GM19328 (cell line): ENCODE results near the gene RAET1L.
"Not testable (repeated sequence)": the region's sequence is repeated elsewhere in the genome, so short reads cannot be mapped to it uniquely, and the experiment has no call there.

Experiments
- ATAC-seq: cut with Tn5 transposase; IDR thresholded peaks from one replicate; pipeline ENCODE4 v1.9.1; 2021; ENCODE audit warnings: mild to moderate bottlenecking, moderate library complexity; ENCODE audit not compliant: unreplicated experiment

RAET1L gene

DNA sequence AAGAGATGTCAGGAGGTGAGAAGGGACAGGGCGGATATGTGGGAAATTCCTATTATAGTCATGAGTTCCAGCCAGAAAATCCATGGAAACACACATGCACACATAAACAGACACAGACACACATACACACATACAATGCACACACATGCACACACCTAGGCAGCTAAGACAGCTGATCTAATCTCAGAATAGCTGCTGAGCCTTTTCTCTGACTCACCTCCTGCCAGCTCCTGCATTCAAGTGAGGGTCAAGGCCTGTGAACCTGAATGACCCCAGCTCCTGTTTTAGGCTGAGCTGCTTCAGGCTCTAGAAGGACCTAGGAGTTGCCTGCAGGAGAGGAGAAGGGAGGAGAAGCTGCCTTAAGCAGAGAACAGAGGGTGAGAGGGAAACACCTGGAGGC, 21.6 kb upstream of the RAET1L start:
- ATAC-seq, result no peak

DNA sequence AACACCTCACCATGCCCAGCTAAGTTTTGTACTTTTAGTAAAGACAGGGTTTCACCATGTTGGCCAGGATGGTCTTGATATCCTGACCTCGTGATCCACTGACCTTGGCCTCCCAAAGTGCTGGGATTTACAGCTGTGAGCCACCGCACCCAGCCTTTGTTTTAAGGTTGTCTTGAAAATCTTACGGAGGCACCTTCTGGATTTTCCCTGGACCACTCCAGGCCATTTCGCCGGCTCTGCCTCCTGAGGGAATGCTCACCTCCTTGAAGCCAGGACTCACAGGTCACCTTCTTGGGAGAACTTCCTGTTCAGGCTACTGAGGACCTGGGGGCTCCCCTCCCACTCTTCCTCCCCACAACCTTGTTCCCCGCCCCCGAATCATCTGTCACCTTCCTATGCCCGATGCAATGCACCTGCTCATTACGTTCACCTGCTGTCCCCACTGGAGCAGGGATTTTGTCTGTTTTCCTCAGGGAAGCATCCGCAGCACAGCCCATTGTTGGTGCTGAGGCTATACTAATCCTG, 19.4 kb upstream of the RAET1L start:
- ATAC-seq, result no peak

DNA sequence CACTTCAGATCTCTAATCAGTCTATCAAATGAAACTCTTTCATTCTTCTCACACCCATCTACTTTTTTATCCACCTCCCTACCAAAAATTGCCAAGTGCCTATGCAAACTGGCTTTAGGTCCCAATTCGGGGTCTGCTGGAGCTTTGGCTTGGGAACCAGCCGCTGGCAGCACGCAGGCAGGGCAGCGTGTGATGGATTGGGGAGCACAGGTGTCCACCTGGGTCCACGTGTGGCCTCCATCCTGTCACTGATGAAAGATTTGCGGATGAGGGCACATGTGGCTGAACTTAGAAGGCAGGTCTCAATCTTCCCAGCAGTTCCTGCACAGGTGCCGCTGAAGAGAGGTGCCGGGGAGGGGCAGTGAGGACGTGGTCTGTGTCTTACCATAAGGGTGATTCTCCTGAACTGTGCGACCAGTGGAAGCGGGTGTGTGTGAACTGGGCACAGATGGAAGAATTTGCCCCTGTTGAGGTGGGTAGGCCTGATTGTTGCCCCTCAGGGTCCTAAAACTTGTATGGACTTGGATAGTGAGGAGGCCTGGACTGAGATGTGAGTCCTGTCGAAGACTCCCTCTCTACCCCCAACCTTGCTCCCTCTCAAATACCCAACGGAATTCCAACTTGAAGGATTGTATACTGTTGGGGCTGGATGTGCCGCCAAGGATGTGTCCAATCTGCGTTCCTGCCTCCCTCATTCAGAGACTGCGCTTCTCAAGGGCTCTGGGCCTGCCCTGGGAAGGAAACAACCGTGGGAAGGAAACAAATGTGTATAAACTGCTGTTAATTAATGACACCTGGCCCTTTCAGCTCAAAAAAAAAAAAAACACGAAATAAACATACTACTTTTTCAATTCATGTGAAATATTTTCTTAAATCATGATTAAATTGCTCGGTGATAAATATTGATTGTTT, 18.4 kb upstream of the RAET1L start:
- no peak for ATAC-seq

DNA sequence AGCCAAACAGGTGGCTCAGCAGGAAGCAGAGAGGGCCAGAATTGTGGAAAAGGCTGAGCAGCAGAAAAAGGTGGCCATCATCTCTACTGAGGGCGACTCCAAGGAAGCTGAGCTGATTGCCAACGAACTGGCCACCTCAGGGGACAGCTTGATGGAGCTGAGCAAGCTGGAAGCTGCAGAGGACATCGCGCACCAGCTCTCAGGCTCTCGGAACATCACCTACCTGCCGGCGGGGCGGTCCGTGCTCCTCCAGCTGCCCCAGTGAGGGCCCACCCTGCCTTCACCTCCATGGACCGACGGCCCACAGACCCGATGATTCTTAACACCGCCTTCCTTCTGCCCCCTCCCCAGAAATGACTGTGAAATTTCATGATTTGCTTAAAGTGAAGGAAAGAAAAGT, 17.8 kb upstream of the RAET1L start:
- no peak for ATAC-seq

DNA sequence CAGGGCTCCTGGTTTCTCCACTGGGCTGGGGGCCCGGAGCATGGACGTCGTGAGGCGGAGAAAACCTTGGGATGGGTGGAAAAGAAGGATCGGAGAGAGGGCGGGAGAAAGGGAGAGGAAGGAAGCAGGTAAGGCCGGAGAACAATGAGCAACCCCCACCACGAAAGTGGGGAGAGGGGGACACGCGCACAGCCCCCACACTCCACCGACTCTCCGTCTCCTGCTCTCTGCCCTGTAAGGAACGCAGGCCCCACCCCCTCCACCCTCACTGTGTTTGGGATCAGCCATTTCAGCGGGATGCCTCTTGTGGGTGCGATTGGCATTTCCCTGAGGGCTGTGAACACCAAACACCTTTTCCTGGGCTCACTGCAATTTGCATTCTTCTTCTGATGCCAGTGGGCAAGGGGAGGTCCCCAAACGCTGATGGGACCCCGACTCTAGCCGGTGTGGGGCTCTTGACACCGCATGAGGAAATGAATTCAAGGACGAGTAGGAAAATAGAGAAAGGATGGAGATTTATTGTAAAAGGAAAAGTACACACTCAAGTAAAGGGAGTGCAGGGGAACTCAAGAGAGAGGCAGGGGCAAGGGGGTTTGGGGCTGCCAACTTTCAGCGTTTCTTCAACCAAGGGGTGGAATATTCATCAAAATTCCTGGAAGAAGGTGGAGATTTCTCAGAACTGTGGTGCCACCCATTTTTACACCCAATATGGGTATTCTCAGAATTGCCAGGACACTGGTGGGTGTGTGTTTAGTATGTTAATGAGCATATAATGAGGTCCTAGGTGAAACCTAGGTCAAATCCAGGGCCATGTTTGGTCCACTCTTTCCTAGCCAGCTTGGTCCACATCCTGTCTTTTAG, 13.1 kb upstream of the RAET1L start:
- no peak for ATAC-seq

DNA sequence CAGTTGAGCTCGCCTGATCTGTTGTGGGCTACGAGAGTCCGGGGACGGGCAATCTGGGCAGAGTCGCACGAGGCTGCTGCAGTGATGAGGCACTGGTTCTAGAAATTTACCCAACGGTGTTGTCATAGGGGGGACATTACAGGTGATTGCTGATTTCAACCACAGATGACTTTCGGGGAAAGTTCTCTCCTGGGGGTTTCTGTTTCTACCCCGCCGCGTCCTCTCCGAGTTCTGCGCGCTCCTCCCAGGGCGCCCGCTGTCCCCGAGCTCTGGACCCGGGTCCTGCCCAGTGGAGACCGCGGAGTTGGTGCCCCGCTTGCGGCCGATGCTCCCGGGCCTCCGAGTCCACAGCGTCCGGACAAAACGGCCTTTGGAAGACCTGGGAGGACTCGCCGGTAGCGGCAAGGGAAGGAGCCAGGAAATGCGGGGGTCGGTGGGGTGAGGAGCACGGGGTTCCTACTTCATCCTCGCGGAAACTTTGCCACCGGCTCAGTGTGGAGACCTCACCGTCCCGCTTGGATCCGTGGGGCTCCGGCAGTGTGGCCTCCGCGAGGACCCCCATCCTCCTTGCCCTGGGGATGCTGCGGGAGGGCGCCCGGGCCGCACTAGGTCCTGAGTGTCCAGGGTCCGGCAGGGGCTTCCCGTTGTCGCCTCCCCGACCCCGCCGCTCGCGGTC, 12.3 kb upstream of the RAET1L start:
- ATAC-seq, result no peak

DNA sequence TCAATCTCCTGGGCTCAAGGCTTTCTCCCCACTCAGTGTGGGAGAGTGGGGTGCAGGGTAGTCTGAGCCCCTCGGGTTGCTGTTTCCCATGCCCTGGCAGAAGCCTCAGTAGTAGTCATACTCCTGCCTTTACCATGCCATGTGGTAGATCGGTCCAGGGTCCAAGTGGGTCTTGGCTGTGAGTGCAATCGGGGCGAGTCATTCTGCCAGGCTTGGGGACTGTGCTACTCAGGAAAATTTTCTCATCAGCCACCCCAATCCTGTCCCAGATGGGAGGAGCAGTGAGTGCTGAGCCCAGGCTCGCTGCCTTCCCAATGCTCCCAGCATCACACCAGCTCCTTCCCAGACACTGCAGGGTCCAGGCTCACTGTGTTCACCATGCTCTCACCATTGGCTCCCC, 10.7 kb upstream of the RAET1L start:
- ATAC-seq, result no peak

DNA sequence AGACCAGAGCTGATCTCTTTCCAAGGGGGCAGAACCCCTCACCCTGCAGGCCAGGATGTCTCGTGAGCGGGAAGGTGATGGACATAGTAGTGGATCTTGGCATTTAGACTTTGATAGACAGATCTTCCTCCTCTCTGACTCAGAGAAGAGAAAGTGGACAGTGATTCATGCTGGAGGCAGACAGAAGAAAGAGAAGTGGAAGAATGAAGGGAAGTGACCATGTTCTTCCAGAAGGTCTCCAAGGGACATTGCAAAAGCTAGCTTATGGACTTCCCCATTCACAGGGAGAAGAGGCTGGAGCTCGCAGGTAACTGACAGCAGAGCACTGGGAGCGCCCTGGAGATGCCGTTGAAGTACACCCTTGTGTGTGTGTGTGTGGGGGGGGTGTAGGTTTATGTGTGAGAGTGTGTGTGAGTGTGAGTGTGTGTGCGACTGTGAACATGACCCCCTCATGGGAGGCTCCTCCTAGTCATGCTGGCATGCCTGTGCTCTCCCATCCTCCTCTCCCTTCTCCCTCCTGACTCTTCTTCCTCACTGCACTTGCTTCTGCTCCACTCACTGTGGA, 8.0 kb upstream of the RAET1L start:
- ATAC-seq, result no peak

DNA sequence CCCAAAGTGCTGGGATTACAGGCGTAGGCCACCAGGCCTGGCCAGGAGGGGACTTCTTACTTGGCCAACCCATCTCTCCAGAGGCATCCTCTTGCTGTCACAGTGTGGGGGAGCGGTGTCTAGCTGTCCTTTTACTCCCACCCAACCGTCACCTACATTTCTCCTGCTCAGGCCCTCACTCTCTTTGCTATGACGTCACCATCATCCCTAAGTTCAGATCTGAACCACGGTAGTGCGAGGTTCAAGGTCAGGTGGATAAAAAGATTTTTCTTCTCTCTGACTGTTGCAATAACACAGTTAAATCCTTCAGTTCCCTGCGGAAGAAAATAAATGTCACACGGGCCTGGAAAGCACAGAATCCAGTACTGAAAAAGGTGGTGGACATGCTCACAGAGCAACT, 7.3 kb upstream of the RAET1L start:
- ATAC-seq, result no peak

DNA sequence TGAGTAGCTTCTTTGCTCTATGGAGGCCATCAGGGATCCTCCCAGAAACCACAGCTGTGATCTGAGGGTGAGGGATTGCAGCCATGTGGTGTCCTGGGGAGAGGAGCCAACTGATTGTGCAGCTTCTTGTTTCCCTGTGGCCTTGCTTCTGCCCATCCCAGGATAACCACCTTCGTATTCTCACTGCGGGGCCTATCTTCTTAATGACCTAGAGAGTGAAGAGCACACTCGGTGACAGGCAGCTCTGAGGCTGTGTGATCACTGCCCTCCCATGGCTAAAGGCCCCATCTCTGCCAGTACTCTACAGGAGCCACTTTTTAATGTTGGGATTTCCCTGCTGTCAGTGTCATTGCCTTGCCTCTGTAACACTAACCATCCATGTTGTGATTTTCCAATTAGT, 5.3 kb upstream of the RAET1L start:
- no peak for ATAC-seq

DNA sequence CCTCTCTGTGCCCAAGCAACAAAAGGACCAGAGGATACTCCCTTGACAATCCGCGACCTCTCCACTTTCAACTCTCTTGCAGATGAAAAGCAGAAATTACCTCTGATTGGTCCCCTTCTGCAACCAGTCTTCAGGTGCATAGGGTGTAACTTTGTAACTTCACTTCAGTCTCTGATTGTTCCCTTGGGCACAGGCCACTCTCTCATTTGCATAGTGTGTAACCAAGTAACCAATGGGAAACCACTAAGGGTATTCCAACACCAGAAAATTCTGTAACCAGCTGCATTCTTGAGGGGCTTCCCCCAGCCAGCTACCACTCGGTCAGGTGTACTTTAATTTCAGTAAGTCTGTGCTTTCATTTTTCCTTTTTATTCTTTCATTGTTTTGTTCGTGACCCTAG, 4.4 kb upstream of the RAET1L start:
- no peak for ATAC-seq

DNA sequence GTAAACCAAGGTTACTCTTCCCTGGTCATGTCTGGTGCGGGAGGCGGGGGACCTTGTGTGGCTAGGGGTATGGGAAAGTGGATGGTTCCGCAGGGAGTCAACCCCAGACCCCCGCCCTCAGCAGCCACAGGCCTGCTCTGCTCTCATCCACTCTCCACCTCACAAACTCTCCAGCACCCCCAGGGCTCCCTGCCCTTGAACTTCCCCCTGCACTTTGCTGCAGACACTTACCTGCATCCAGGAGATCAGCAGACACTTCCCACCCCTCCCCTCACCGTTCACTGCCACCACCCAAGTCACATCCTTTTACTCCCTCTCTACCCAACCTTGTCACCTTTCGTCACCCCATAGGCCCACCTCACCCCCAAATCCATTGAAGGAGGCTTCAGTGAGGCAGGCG, 3.9 kb upstream of the RAET1L start:
- no peak for ATAC-seq

DNA sequence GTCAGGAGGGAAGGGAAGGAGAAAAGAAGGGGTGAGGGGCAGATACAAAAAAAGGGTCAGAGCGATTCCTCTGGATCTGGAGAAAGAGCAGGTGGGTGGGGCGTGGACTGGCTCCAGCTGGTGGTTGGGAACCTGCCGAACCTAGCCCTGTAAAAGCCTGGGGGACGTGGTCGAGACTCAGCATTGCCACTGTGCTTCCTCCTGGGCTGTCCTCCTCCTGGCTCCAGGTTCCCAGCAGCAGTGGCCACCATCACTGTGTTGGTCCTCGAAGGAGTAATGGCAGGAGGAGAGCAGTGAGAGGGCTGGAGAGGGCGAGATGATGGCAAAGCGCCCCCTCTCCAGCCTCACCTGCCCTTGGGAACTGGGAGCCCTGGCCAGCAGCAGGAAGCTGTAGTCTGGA, 3.5 kb upstream of the RAET1L start:
- no peak for ATAC-seq

DNA sequence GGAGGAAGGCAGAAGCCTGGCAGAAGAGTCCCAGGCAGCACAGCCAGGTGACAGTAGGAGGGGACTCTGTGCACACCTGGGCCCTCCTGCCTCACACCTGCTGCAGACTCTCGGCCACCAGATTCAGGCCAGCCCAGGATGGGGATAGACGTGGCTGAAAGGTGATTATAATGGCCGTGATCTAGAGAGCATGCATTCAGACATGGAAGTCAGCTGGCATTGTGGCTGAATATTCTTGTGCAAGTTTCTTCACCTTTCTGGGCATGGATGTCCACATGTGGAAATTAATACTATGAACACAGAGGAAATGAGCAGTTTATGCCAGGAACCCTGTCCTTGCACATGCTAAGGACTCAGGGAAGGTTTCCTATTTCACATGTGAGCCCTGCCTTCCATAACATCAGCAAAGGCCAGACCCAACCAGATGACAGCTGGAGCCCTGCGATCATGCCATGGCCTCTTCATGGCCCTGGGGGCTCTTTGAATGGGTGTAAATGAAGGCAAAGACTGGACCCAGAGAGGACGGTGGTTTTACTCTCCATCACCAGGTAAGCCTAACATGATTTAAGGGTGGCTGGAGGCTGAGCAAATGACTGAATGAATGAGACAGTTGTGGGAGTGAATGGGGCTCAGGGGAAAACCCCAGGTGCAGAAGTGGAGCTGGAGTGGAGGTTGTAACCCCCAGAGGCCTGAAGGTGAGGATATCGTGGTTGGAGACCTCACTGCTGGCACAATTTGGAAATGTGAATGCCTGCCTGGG, 2.7 kb upstream of the RAET1L start:
- no peak for ATAC-seq

DNA sequence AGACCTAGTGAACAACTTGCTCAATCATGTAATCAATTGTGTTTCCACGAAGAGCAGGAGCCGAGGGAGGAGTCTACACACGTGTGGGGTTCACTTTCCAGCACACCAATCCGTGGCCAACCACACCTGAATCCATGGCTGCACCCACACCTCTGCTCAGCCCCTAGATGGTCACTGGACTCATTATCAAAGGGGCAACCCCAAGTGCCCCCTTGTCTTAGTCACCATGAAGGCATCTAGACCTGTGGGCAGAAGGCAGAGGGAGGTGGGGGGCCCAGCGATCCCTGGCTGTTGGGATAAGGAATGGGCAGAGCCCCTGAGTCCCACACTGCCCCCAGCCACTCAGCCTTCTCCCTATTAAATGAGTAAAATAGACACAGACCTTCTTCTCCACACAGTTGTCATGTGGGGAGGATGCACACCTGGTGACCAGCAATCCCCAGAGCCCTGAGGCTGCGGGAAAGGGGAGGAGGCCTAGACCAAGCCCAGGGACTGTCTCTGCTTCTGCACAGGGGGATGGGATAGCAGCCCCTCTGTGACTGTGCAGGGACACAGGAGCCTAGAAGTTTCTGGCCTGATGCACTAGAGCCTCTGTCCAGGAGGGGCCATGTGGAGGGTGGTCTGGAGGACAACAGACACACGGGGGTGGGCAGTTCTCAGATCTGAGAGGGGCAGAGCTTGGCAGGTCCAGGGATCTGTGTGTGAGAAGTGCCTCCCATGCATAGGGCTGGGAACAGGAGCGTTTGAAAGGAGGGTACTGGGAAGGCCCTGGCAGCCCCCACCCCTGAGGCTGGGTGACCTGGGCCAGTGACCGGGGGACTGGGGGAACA, 1.9 kb upstream of the RAET1L start:
- ATAC-seq, result no peak

DNA sequence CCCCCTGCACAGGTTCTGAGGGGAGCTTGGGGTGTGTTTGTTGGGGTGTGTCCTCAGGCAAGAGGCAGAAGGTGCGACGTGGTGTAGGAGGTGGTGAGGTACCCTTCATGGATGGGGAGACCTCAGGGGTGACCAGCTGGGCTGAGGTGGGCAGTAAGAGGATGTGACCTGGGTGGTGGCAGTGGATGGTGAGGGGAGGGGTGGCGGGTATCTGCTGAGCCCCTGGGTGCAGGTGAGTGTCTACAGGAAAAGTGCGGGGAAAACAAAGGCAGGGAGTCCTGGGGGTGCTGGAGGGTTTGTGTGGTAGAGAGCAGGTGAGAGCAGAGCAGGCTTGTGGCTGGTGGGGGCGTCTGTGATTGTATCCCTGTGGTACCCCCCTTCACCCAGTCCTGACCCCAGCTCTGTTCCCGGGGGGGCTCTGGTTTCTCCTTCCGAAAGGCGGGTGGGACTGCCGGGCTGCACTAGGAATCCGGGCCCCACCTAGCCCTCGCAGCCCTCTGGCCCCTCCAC, 631 bp downstream of the RAET1L start:
- no peak for ATAC-seq

DNA sequence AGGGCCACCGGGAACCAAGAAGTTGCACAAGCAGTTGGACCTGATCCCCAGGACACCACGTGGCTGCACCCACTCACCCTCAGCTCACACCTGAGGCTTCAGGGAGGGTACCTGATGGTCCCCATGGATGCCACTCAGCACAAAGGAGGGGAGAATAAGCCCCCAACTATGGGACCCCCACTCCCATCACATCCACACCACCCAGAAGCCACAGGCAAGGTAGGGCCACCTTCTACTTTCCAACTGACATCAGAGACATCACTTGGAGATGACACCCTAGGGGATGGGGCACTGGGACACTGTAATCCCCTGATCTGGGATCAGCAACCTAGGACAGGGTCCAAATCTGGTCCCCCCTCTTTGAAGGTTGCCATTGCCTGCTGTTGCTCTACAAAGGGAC, 1.3 kb downstream of the RAET1L start:
- not testable (repeated sequence) for ATAC-seq

DNA sequence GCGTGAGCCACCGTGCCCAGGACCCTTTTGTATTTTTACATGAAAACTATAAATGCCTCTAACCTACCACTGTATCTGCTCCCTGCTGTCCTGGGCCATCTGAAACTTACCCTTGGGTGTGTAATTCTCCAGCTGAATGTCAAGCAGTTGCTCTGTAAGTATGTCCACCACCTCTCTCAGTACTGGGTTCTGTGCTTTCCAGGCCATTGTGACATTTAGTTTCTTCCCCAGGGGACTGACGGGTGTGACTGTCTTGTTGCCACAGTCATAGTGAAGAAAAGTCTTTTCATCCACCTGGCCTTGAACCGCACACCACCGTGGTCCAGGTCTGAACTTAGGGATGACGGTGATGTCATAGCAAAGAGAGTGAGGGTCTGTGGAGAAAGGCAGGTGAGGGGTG, 3.5 kb downstream of the RAET1L start:
- not testable (repeated sequence) for ATAC-seq
